ENCODE data around the gene MBOAT1. TPM values are rescaled to one million over a fixed set of nuclear protein-coding genes. Genes with fewer than 3 reads are reported as not detected.

Gene MBOAT1
- total and polyA plus RNA-seq, 2 experiments from 2014 or later: 0.74 to 10.4 TPM

- TF ChIP-seq EZH2phosphoT487 (IDR thresholded peaks at IDR 0.05; ENCODE audit: low read depth, severe bottlenecking, unreplicated experiment) (no peak), CTCF (IDR thresholded peaks at IDR 0.05; ENCODE audit: poor library complexity) (no peak), EZH2 (IDR thresholded peaks at IDR 0.05; ENCODE audit: borderline replicate concordance) (no peak)
- no peak for DNase-seq (ENCODE audit: low spot score)
- H4K20me1 ChIP-seq (ENCODE audit: insufficient read depth, poor library complexity, severe bottlenecking): no peaks in the 10 kb centered on the region
- no peak overlapping the region for H3K4me2 ChIP-seq
- no peaks in the 10 kb centered on the region for H3K9me2 ChIP-seq (replicated peaks; ENCODE audit: insufficient read depth)
- no peak overlapping the region for H3K4me3 ChIP-seq
- H3K4me1 ChIP-seq (ENCODE audit: insufficient read depth): no peaks in the 10 kb centered on the region
- 92% methylated on average over 10 of the region's 10 CpGs for WGBS (ENCODE audit: low lambda C conversion rate, missing lambda C conversion rate)
- no peaks in the 10 kb centered on the region for H3K79me2 ChIP-seq
- H3K27ac ChIP-seq: no peak overlapping the region
- H3K36me3 ChIP-seq (replicated peaks; ENCODE audit: insufficient read depth, low read depth): no peaks in the 10 kb centered on the region
- no peak overlapping the region for H2AFZ ChIP-seq
- H3K9me3 ChIP-seq (ENCODE audit: low read depth): no peaks in the 10 kb centered on the region
- H3K27me3 ChIP-seq: no peaks in the 10 kb centered on the region
These were observed 143.8 kb downstream of the MBOAT1 start for GRCh38 chr6:20068421-20068988.

GRCh38 chr6:20061952-20062351, 150.3 kb downstream of the MBOAT1 start:
- Histone ChIP-seq H3K27me3 (no peaks in the 10 kb centered on the region), H3K4me1 (ENCODE audit: insufficient read depth) (no peaks in the 10 kb centered on the region), H4K20me1 (ENCODE audit: insufficient read depth, poor library complexity, severe bottlenecking) (no peaks in the 10 kb centered on the region), H3K27ac (no peak overlapping the region), H3K79me2 (no peaks in the 10 kb centered on the region), H3K9me3 (ENCODE audit: low read depth) (no peaks in the 10 kb centered on the region), H3K4me3 (no peak overlapping the region), H2AFZ (no peak overlapping the region), H3K36me3 (replicated peaks; ENCODE audit: insufficient read depth, low read depth) (no peaks in the 10 kb centered on the region), H3K4me2 (no peak overlapping the region), H3K9me2 (replicated peaks; ENCODE audit: insufficient read depth) (no peaks in the 10 kb centered on the region)
- TF ChIP-seq EZH2 (IDR thresholded peaks at IDR 0.05; ENCODE audit: borderline replicate concordance): no peak
- no peak for TF ChIP-seq CTCF (IDR thresholded peaks at IDR 0.05; ENCODE audit: poor library complexity)
- TF ChIP-seq EZH2phosphoT487 (IDR thresholded peaks at IDR 0.05; ENCODE audit: low read depth, severe bottlenecking, unreplicated experiment): no peak
- WGBS (ENCODE audit: low lambda C conversion rate, missing lambda C conversion rate): 86% methylated on average over 5 of the region's 5 CpGs
- no peak for DNase-seq (ENCODE audit: low spot score)

- no peaks in the 10 kb centered on the region for H3K27me3 ChIP-seq
- no peaks in the 10 kb centered on the region for H3K79me2 ChIP-seq
- TF ChIP-seq EZH2 (IDR thresholded peaks at IDR 0.05; ENCODE audit: borderline replicate concordance): no peak
- no peak for TF ChIP-seq CTCF (IDR thresholded peaks at IDR 0.05; ENCODE audit: poor library complexity)
- no peak for TF ChIP-seq EZH2phosphoT487 (IDR thresholded peaks at IDR 0.05; ENCODE audit: low read depth, severe bottlenecking, unreplicated experiment)
- no peak overlapping the region for H3K4me3 ChIP-seq
- H4K20me1 ChIP-seq (ENCODE audit: insufficient read depth, poor library complexity, severe bottlenecking): no peaks in the 10 kb centered on the region
- H3K27ac ChIP-seq: no peak overlapping the region
- no peak for DNase-seq (ENCODE audit: low spot score)
- H3K36me3 ChIP-seq (replicated peaks; ENCODE audit: insufficient read depth, low read depth): no peaks in the 10 kb centered on the region
- 79% methylated on average over 1 of the region's 1 CpG for WGBS (ENCODE audit: low lambda C conversion rate, missing lambda C conversion rate)
- no peaks in the 10 kb centered on the region for H3K9me2 ChIP-seq (replicated peaks; ENCODE audit: insufficient read depth)
- no peak overlapping the region for H3K4me2 ChIP-seq
- H3K9me3 ChIP-seq (ENCODE audit: low read depth): no peaks in the 10 kb centered on the region
- no peaks in the 10 kb centered on the region for H3K4me1 ChIP-seq (ENCODE audit: insufficient read depth)
- H2AFZ ChIP-seq: no peak overlapping the region
These were observed 152.0 kb downstream of the MBOAT1 start for GRCh38 chr6:20060252-20060651.

Measured in hepatocyte (in vitro differentiated cells).